Tibial nerve (tissue), 4 donors: ENCODE results near the gene PAX6. TPM values are rescaled to one million over a fixed set of nuclear protein-coding genes. Genes with fewer than 3 reads are reported as not detected.

Experiments
- DNase-seq, 2 donors: peaks; one replicate each; pipeline ENCODE4 v3.0.0-alpha.2; 2019; ENCODE audit warnings: low spot score in 2 of 2
- H3K27ac ChIP-seq, 4 donors: fragments of 200-600 bp; sonication (generic) in 3 of 4; one replicate each; pipeline ENCODE4 v1.5.1; 2017 to 2019; ENCODE audit warnings: mild to moderate bottlenecking in 1 of 4
- H3K27me3 ChIP-seq, 2 donors: fragments of 200-600 bp; sonication (generic) in 1 of 2; one replicate each; pipeline versions ENCODE4 v1.5.1 to v1.6.0; 2017 to 2019
- H3K36me3 ChIP-seq, 3 donors: fragments of 200-600 bp; sonication (generic); one replicate each; pipeline ENCODE4 v1.5.1; 2018 to 2019
- H3K4me1 ChIP-seq, 4 donors: fragments of 200-600 bp; sonication (generic) in 3 of 4; one replicate each; pipeline ENCODE4 v1.5.1; 2017 to 2019
- H3K4me3 ChIP-seq, 4 donors: fragments of 200-600 bp; sonication (generic) in 3 of 4; one replicate each; pipeline ENCODE4 v1.5.1; 2017 to 2019; ENCODE audit warnings: mild to moderate bottlenecking in 1 of 4, moderate library complexity in 1 of 4
- H3K9me3 ChIP-seq, 4 donors: fragments of 200-600 bp; sonication (generic) in 3 of 4; one replicate each; pipeline ENCODE4 v1.5.1; 2017 to 2019
- CTCF ChIP-seq, 5 experiments: fragments of 200-600 bp in 3 of 5; fragments of 450-650 bp in 2 of 5; sonication (generic) in 3 of 5; IDR thresholded peaks; one replicate each; pipeline ENCODE4 v1.5.1; 2016 to 2019; ENCODE audit warnings: antibody characterized with exemption in 5 of 5, mild to moderate bottlenecking in 3 of 5, moderate library complexity in 2 of 5
- EP300 ChIP-seq, 2 donors: sonication (generic); formaldehyde crosslinking; IDR thresholded peaks; one replicate each; pipeline ENCODE4 v1.6.1; 2017; ENCODE audit warnings: antibody characterized with exemption in 2 of 2, mild to moderate bottlenecking in 1 of 2
- POLR2A ChIP-seq, 2 donors: fragments of 450-650 bp; IDR thresholded peaks; one replicate each; pipeline ENCODE4 v1.6.1; 2017; ENCODE audit warnings: antibody characterized with exemption in 2 of 2, mild to moderate bottlenecking in 2 of 2, moderate library complexity in 2 of 2
- WGBS, 2 donors: methylation state at CpG; one replicate each; pipeline ENCODE4 v1.1.5; 2018; 5-methylcytosine and 5-hydroxymethylcytosine counted together
- total RNA-seq, 4 donors: library from RNA; depleted of rRNA; stranded (reverse); fragments of >200 nt; gene quantifications; one replicate each; pipeline ENCODE4 v1.1.0, GENCODE V29; 2016

The PAX6 gene
- total RNA-seq, 4 donors from 2014 or later: not detected

DNA sequence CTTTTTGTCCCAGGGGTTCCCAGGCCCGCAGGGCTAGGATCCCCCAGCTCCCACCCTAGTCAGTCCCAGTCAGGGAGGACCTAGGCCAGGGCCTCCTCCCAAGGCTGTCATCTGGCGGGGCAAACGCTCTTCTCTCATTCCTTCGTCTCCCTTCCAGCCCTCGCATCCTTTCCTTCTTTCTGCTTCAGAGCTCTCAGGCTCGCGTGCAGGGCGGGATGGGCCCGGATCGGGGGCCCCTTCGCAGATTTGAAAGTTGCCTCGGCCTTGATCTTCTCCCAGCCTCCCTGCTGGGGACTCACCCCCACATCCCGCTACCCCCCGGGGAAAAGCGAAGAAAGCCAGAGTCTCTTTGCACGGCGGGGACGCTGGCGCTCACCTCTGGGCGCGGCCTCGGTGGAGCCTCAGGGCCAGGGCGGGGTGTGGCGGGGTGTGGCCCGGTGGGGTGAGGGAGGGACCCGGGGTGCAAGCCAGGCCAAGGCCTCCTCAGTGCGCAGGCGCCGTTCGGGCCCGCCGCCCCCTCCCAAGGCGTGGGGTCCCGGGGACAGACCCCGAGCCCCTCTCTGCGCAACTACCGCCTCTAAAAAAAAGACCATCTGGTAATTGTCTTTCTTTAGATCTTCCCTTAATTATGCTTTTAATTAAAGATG is 14.8 kb upstream of the PAX6 start:
- no peaks in the 10 kb centered on the region for H3K36me3 ChIP-seq
- no peak for DNase-seq
- no peak overlapping the region for H3K27ac ChIP-seq
- no peak overlapping the region for H3K4me3 ChIP-seq
- 3 to 5% methylated on average over 35 to 37 of the region's 37 CpGs for WGBS, 2 donors
- peaks cover 2 to 100% of the 10 kb centered on the region in 2 donors for H3K27me3 ChIP-seq
- H3K9me3 ChIP-seq: no peaks in the 10 kb centered on the region
- no peak for TF ChIP-seq EP300 (IDR thresholded peaks at IDR 0.05)
- no peak for TF ChIP-seq CTCF (IDR thresholded peaks at IDR 0.05)
- no peak for TF ChIP-seq POLR2A (IDR thresholded peaks at IDR 0.05)
- peaks cover 0 to 31% (median 0%) of the 10 kb centered on the region in 4 donors for H3K4me1 ChIP-seq

- peaks cover 2 to 100% of the 10 kb centered on the region in 2 donors for H3K27me3 ChIP-seq
- no peak overlapping the region for H3K4me3 ChIP-seq
- no peak overlapping the region for H3K27ac ChIP-seq
- peaks cover 0 to 36% (median 0%) of the 10 kb centered on the region in 4 donors for H3K4me1 ChIP-seq
- TF ChIP-seq CTCF (IDR thresholded peaks at IDR 0.05) (no peak), EP300 (IDR thresholded peaks at IDR 0.05) (no peak), POLR2A (IDR thresholded peaks at IDR 0.05) (no peak)
- no peaks in the 10 kb centered on the region for H3K9me3 ChIP-seq
- 8 to 9% methylated on average over 44 to 45 of the region's 52 CpGs for WGBS, 2 donors
- no peaks in the 10 kb centered on the region for H3K36me3 ChIP-seq
- no peak for DNase-seq
Measured at GRCh38 chr11:31824879-31825837, 14.0 kb upstream of the PAX6 start.

DNA sequence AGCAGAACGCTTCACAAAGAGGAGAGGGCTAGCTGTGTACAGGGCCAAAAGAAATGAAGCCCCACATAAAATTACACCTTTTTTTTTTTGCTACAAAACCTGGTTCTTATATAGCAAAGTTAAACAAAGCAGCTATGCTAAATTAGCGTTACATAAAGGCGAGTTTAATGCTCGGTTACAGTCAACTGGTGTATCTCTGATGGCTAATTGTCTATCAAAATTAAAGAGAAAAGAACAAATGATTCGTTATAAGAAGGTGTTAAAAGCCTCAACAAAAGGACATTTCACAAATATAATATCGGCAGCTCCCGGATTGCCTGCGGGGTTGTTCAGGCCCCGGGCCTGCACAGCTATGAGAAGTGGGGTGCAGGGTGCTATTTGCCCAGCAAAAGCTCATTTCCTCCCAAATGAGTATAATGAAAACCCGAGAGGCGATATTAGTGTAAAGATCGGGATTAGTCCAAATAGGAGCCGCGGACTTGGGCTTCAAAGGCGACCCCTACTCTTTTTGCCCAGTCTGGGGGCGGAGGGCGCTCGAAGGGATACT is 13.3 kb upstream of the PAX6 start:
- Histone ChIP-seq H3K9me3 (no peaks in the 10 kb centered on the region), H3K4me1 (peaks cover 0 to 44% (median 0%) of the 10 kb centered on the region in 4 donors), H3K36me3 (no peaks in the 10 kb centered on the region), H3K4me3 (no peak overlapping the region), H3K27ac (no peak overlapping the region), H3K27me3 (peaks cover 2 to 100% of the 10 kb centered on the region in 2 donors)
- TF ChIP-seq CTCF (IDR thresholded peaks at IDR 0.05) (no peak), EP300 (IDR thresholded peaks at IDR 0.05) (no peak), POLR2A (IDR thresholded peaks at IDR 0.05) (no peak)
- DNase-seq: no peak
- WGBS, 2 donors: 9 to 14% methylated on average over 18 of the region's 18 CpGs

GRCh38 chr11:31823644-31824331 is 12.7 kb upstream of the PAX6 start:
- Histone ChIP-seq H3K27me3 (peaks cover 2 to 100% of the 10 kb centered on the region in 2 donors), H3K9me3 (no peaks in the 10 kb centered on the region), H3K4me3 (no peak overlapping the region), H3K4me1 (peaks cover 0 to 49% (median 0%) of the 10 kb centered on the region in 4 donors), H3K27ac (no peak overlapping the region), H3K36me3 (no peaks in the 10 kb centered on the region)
- DNase-seq: no peak
- WGBS, 2 donors: 12 to 18% methylated on average over 18 to 19 of the region's 24 CpGs
- no peak for TF ChIP-seq CTCF (IDR thresholded peaks at IDR 0.05)
- no peak for TF ChIP-seq POLR2A (IDR thresholded peaks at IDR 0.05)
- TF ChIP-seq EP300 (IDR thresholded peaks at IDR 0.05): no peak
